Measurements from ENCODE around the gene MSMO1.

The MSMO1 gene

GRCh38 chr4:165380805-165381204, 53.3 kb downstream of the MSMO1 start:
- no peaks in the 10 kb centered on the region for H3K9me3 Mint-ChIP-seq
- CTCF ChIA-PET = no interaction called here
- no peaks in the 10 kb centered on the region for H3K36me3 Mint-ChIP-seq
- peaks cover 55% of the 10 kb centered on the region for H3K27me3 Mint-ChIP-seq
- no peak for DNase-seq
- no peak overlapping the region for H3K27ac Mint-ChIP-seq
- H3K4me1 Mint-ChIP-seq = peaks cover 6% of the 10 kb centered on the region
- H3K4me3 Mint-ChIP-seq = no peak overlapping the region

- DNase-seq = no peak
- CTCF ChIA-PET = no interaction called here
- no peaks in the 10 kb centered on the region for H3K9me3 Mint-ChIP-seq
- no peak overlapping the region for H3K27ac Mint-ChIP-seq
- H3K27me3 Mint-ChIP-seq = peaks cover 52% of the 10 kb centered on the region
- peaks cover 6% of the 10 kb centered on the region for H3K4me1 Mint-ChIP-seq
- H3K36me3 Mint-ChIP-seq = no peaks in the 10 kb centered on the region
- no peak overlapping the region for H3K4me3 Mint-ChIP-seq
Observed at GRCh38 chr4:165381821-165382373, 54.4 kb downstream of the MSMO1 start.

- Mint-ChIP-seq H3K9me3 (no peaks in the 10 kb centered on the region), H3K4me1 (peaks cover 6% of the 10 kb centered on the region), H3K36me3 (no peaks in the 10 kb centered on the region), H3K4me3 (no peak overlapping the region), H3K27ac (no peak overlapping the region), H3K27me3 (peaks cover 51% of the 10 kb centered on the region)
- no peak for DNase-seq
- CTCF ChIA-PET = no interaction called here
Observed at GRCh38 chr4:165382640-165383039, 55.2 kb downstream of the MSMO1 start.

- Mint-ChIP-seq H3K27ac (no peak overlapping the region), H3K4me1 (peaks cover 5% of the 10 kb centered on the region), H3K9me3 (no peaks in the 10 kb centered on the region), H3K27me3 (peaks cover 41% of the 10 kb centered on the region), H3K36me3 (no peaks in the 10 kb centered on the region), H3K4me3 (no peak overlapping the region)
- CTCF ChIA-PET = no interaction called here
- DNase-seq = no peak
Observed at GRCh38 chr4:165383591-165384073, 56.2 kb downstream of the MSMO1 start.

GRCh38 chr4:165384186-165384585, 56.7 kb downstream of the MSMO1 start:
- Mint-ChIP-seq H3K4me1 (peaks cover 2% of the 10 kb centered on the region), H3K27me3 (peaks cover 35% of the 10 kb centered on the region), H3K27ac (no peak overlapping the region), H3K9me3 (no peaks in the 10 kb centered on the region), H3K36me3 (no peaks in the 10 kb centered on the region), H3K4me3 (no peak overlapping the region)
- CTCF ChIA-PET = interaction anchor here (0.6 kb wide), 1 partner anchor 78 kb away, joined by 3 read pairs; no protein-coding TSS in a partner anchor
- no peak for DNase-seq

GRCh38 chr4:165384598-165384997, 57.1 kb downstream of the MSMO1 start:
- Mint-ChIP-seq H3K4me3 (no peak overlapping the region), H3K27ac (no peak overlapping the region), H3K27me3 (peaks cover 31% of the 10 kb centered on the region), H3K9me3 (no peaks in the 10 kb centered on the region), H3K36me3 (no peaks in the 10 kb centered on the region), H3K4me1 (peaks cover 2% of the 10 kb centered on the region)
- CTCF ChIA-PET = interaction anchor here (0.6 kb wide), 1 partner anchor 78 kb away, joined by 3 read pairs; no protein-coding TSS in a partner anchor
- no peak for DNase-seq

GRCh38 chr4:165385126-165385525, 57.7 kb downstream of the MSMO1 start:
- no peak for DNase-seq
- CTCF ChIA-PET = no interaction called here
- no peaks in the 10 kb centered on the region for H3K36me3 Mint-ChIP-seq
- no peak overlapping the region for H3K4me3 Mint-ChIP-seq
- peaks cover 26% of the 10 kb centered on the region for H3K27me3 Mint-ChIP-seq
- H3K9me3 Mint-ChIP-seq = no peaks in the 10 kb centered on the region
- no peak overlapping the region for H3K27ac Mint-ChIP-seq
- H3K4me1 Mint-ChIP-seq = no peaks in the 10 kb centered on the region

- Mint-ChIP-seq H3K9me3 (no peaks in the 10 kb centered on the region), H3K36me3 (no peaks in the 10 kb centered on the region), H3K4me3 (no peak overlapping the region), H3K4me1 (no peaks in the 10 kb centered on the region), H3K27ac (no peak overlapping the region), H3K27me3 (peaks cover 20% of the 10 kb centered on the region)
- no peak for DNase-seq
- CTCF ChIA-PET = no interaction called here
Observed at GRCh38 chr4:165386328-165386727, 58.9 kb downstream of the MSMO1 start.

GRCh38 chr4:165388756-165389155, 61.3 kb downstream of the MSMO1 start:
- Mint-ChIP-seq H3K27ac (no peak overlapping the region), H3K27me3 (peaks cover 6% of the 10 kb centered on the region), H3K4me3 (no peak overlapping the region), H3K9me3 (no peaks in the 10 kb centered on the region), H3K4me1 (no peaks in the 10 kb centered on the region), H3K36me3 (no peaks in the 10 kb centered on the region)
- no peak for DNase-seq
- CTCF ChIA-PET = no interaction called here
